Fibroblast of lung (primary cell): ENCODE results near the gene BABAM2. TPM values are rescaled to one million over a fixed set of nuclear protein-coding genes. Genes with fewer than 3 reads are reported as not detected.

Experiments
- DNase-seq, 2 donors: peaks; one replicate each; pipeline versions ENCODE4 v3.0.0 to v3.0.0-alpha.2; 2010; ENCODE audit warnings: low read depth in 2 of 2
- H2AFZ ChIP-seq: 2 replicates; pipeline ENCODE4 v1.5.1; 2012; ENCODE audit warnings: low read length, control low read depth, inconsistent platforms
- H3K27ac ChIP-seq: 2 replicates; pipeline ENCODE4 v1.5.1; 2011; ENCODE audit warnings: low read length, control low read depth; ENCODE audit not compliant: insufficient read depth
- H3K27me3 ChIP-seq: 2 replicates; pipeline ENCODE4 v1.5.1; 2011; ENCODE audit warnings: mild to moderate bottlenecking, low read length; ENCODE audit not compliant: control insufficient read depth, insufficient read depth
- H3K36me3 ChIP-seq: 2 replicates; pipeline ENCODE4 v1.5.1; 2011; ENCODE audit warnings: low read length; ENCODE audit not compliant: control insufficient read depth, insufficient read depth
- H3K4me1 ChIP-seq: 2 replicates; pipeline ENCODE4 v1.5.1; 2011; ENCODE audit warnings: low read length; ENCODE audit not compliant: control insufficient read depth, insufficient read depth; ENCODE audit errors: extremely low read depth
- H3K4me2 ChIP-seq: 2 replicates; pipeline ENCODE4 v1.5.1; 2011; ENCODE audit warnings: low read length, control low read depth; ENCODE audit not compliant: insufficient read depth; ENCODE audit errors: extremely low read depth
- H3K4me3 ChIP-seq, 4 experiments: fragments of 200-600 bp in 1 of 4; sonication (generic) in 1 of 4; replicated peaks in 1 of 4; 2 replicates each; pipeline ENCODE4 v1.5.1; 2011 to 2016; ENCODE audit warnings: low read length in 4 of 4, low read depth in 3 of 4, mild to moderate bottlenecking in 3 of 4, control low read depth in 2 of 4, inconsistent platforms in 1 of 4, mixed read lengths in 1 of 4; ENCODE audit not compliant: insufficient read depth in 1 of 4; ENCODE audit errors: control extremely low read depth in 1 of 4
- H3K79me2 ChIP-seq: 2 replicates; pipeline ENCODE4 v1.5.1; 2012; ENCODE audit warnings: mild to moderate bottlenecking, low read length, inconsistent platforms; ENCODE audit not compliant: control insufficient read depth, insufficient read depth
- H3K9ac ChIP-seq: 2 replicates; pipeline ENCODE4 v1.5.1; 2011; ENCODE audit warnings: mild to moderate bottlenecking, low read length, control low read depth; ENCODE audit not compliant: insufficient read depth
- H3K9me3 ChIP-seq: 2 replicates; pipeline ENCODE4 v1.5.1; 2012; ENCODE audit warnings: low read depth, low read length; ENCODE audit not compliant: control insufficient read depth, insufficient read depth
- H4K20me1 ChIP-seq: 2 replicates; pipeline ENCODE4 v1.5.1; 2011; ENCODE audit warnings: low read length; ENCODE audit not compliant: control insufficient read depth, insufficient read depth; ENCODE audit errors: extremely low read depth
- CTCF ChIP-seq, 2 donors: IDR thresholded peaks in 1 of 2; conservative IDR thresholded peaks in 1 of 2; 1 replicate in 1 of 2; 2 replicates in 1 of 2; pipeline ENCODE4 v1.5.1; 2011 to 2012; ENCODE audit warnings: low read length in 2 of 2, control low read depth in 1 of 2, inconsistent platforms in 1 of 2, low read depth in 1 of 2, mild to moderate bottlenecking in 1 of 2
- EZH2 ChIP-seq: IDR thresholded peaks from 2 replicates; pipeline ENCODE4 v1.5.1; 2012; ENCODE audit warnings: low read length, control low read depth, mild to moderate bottlenecking; ENCODE audit errors: missing control alignments
- polyA plus RNA-seq, 2 donors: library from polyadenylated mRNA; depleted of rRNA in 1 of 2; stranded (reverse) in 1 of 2; unstranded in 1 of 2; fragments of >200 nt; gene quantifications; 2 replicates each; pipeline ENCODE4 v1.2.1, GENCODE V29; 2011 to 2012; ENCODE audit warnings: missing spikeins in 1 of 2
- total RNA-seq: library from RNA; depleted of rRNA; stranded (reverse); fragments of >200 nt; gene quantifications from 2 replicates; pipeline ENCODE4 v1.2.1, GENCODE V29; 2014

The BABAM2 gene
- total and polyA plus RNA-seq, 2 donors (not counting 1 experiment from before 2014, with no cell fraction given): 25.6 to 33.4 TPM

- H2AFZ ChIP-seq: peak overlapping the region; percentile 13
- no peaks in the 10 kb centered on the region for H3K79me2 ChIP-seq
- TF ChIP-seq CTCF (conservative IDR thresholded peaks at IDR 0.05 in 1 of 2, IDR thresholded peaks at IDR 0.05 in 1 of 2; ENCODE audit: low read depth in 1 of 2, low read length in 2 of 2) (no peak), EZH2 (no peak)
- no peaks in the 10 kb centered on the region for H3K9me3 ChIP-seq
- no peaks in the 10 kb centered on the region for H4K20me1 ChIP-seq
- H3K9ac ChIP-seq: no peak overlapping the region
- peak; percentile 91 to 93 for DNase-seq
- H3K4me1 ChIP-seq: peaks cover 22% of the 10 kb centered on the region
- peak overlapping the region; percentile 36 for H3K4me2 ChIP-seq
- peak overlapping the region in 1 of 4 experiments; percentile 14 for H3K4me3 ChIP-seq
- no peaks in the 10 kb centered on the region for H3K27me3 ChIP-seq
- H3K27ac ChIP-seq: peak overlapping the region; percentile 55
- H3K36me3 ChIP-seq: no peaks in the 10 kb centered on the region
These were observed 451.8 kb downstream of the BABAM2 start for GRCh38 chr2:28342081-28342967.

GRCh38 chr2:28343184-28343942, 452.8 kb downstream of the BABAM2 start:
- Histone ChIP-seq H3K4me3 (no peak overlapping the region), H3K27ac (no peak overlapping the region), H3K9ac (no peak overlapping the region), H3K4me1 (peaks cover 17% of the 10 kb centered on the region), H4K20me1 (no peaks in the 10 kb centered on the region), H3K79me2 (no peaks in the 10 kb centered on the region), H3K27me3 (no peaks in the 10 kb centered on the region), H2AFZ (no peak overlapping the region), H3K36me3 (no peaks in the 10 kb centered on the region), H3K4me2 (no peak overlapping the region), H3K9me3 (no peaks in the 10 kb centered on the region)
- TF ChIP-seq EZH2: no peak
- TF ChIP-seq CTCF (conservative IDR thresholded peaks at IDR 0.05 in 1 of 2, IDR thresholded peaks at IDR 0.05 in 1 of 2; ENCODE audit: low read depth in 1 of 2, low read length in 2 of 2): no peak
- DNase-seq: no peak
